OCI-M1 (cell line): Measurements from ENCODE around the gene PAPOLB.

Experiments
- DNase-seq: peaks from one replicate; lab custom pipeline; 2025; lab: John Stamatoyannopoulos, UW

Gene PAPOLB

GRCh38 chr7:4823441-4824119 is 38.2 kb downstream of the PAPOLB start:
- no peak for DNase-seq

DNA sequence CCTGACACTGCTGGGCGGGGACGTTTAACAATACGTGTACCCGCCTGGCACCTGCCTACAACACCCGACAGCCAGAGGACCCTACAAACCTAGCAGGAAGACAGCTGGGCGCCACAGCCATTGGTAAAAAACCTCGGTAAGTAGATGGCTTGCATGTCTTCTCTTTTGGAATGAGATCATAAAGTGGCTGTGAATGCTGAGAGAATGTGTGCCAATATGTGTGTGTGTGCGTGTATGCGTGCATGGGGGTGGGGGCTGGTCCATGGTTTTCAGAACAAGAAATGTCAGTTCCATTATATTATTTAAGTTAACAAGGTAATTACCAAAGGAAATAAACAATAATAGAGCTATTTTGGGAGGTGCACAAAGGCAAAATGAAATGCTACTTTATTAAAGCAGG is 39.2 kb downstream of the PAPOLB start:
- no peak for DNase-seq

DNA sequence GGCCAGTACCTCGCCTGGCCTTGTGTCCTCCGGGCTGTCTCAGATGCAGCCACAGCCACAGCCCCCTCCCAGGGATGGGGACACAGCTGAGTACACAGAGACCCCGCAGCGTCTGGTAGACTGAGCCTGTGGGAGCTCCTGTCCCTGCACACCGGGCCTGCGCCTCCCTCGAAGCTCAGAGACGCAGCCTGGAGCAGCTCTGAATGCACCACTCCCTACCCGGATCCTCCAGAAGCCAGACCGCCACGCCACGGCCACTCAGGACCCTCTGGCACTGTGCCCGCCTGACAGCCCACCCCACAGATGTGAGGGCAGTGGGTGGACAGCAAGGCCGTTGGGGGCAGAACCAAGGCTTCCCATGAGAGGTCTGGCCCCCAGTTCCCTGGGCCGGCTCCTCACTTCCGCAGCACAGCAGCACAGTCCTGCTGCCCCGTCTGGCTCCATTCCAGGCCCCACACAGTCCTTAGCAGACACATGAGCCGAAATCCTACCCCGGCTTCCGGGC is 40.8 kb downstream of the PAPOLB start:
- no peak for DNase-seq

DNA sequence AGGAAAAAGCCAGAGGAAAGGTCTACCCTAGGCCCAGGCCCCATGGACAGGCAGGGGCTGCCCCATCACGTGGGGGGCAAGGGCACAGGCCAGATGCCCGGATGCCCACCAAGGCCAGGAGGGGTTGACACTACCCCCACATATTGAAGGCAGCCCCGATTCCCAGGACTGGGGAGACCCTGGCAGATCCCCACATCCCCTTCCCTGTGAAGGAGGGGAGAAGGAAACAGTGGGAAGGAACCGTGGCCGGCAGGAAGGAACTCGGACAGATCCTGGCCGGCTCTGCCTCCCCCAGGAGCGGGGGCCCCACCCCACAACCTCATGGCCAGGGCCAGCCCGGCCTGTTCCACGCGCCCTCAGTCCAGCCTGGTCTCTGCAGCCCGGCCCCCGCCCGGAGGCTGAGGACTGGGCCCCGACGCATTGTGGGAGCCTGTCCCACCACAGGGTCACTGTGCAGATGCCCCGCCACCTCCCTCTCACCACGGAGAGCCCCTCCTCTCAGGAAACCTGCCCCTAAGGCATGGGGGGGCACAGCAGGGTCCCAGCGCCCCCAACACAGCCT is 41.3 kb downstream of the PAPOLB start:
- DNase-seq = no peak

DNA sequence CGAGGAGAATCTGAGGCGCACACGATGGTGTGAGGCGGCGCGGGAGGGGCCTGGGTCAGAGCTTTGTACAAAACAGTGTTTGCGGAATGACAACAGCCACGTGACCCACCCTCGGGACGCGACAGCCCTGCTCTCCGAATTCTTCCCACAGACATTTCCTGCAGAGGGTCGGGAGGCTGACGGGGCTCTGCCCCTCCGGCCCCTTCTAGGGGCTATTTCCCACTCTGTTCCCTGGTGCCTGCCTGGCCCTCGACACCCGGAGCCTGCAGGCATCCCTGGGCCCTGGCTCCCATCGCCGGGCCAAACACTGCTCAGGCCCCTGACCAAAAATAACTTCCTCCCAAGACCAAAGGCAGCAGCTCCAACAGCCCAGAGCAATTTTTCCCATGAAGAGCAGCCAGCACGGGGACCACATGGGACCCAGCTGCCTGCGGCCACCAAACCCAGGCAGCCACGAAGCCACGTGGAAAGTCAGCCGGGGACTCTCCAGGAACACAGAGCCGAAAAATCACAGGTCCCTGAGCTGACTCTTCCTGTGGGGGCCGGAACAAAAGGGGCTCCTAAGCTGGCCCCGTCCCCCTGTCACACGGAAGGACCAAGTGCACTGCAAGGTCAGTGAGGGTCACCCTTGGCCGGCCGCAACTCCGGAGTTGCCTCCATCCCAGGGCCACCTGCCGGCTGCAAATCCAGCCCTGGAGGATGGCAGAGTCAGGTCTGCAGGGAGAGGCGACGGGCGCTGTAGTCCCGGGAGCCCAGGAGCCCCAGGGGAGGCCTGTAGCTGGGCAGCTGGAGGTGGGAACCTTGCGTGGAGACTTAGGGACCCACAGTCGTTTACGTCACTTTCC is 42.0 kb downstream of the PAPOLB start:
- DNase-seq = no peak

DNA sequence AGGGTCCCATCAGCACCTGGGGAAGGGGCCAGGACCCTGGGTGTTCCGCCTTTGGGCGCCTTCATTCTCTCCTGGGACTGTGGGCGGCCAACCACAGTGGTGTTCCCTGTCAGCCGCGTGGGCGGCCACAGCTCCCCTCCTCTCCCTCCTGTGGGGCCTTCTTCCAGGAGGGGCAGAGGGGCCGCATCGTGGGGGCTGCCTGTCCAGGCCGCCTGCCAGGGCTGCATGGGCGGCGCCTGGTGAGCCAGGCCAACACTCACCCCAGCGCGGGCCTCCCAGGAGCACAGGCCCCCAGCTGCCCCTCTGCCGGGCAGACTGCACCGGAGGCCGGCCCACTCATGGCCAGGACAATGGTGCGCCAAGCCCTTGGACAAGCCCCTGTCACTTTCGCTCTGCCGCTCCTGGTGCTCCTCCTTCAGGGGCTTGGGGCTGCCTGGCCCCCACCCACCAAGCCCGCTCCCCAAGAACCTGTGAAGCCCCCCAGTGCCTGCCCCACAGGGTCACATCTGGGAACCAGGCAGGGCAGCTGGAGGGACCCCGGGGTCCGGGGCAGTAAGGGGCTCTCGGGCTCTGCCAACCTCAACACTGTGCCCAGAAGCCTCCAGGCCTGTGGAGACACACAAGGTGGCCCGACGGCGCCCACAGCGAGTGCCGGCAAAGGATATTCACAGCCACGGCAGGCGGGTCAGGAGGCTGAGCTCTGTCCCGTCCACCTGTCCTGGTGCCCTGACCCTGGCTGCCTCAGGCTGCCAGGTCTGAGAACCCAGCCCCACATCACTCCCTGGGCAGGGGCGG is 43.6 kb downstream of the PAPOLB start:
- DNase-seq = no peak

DNA sequence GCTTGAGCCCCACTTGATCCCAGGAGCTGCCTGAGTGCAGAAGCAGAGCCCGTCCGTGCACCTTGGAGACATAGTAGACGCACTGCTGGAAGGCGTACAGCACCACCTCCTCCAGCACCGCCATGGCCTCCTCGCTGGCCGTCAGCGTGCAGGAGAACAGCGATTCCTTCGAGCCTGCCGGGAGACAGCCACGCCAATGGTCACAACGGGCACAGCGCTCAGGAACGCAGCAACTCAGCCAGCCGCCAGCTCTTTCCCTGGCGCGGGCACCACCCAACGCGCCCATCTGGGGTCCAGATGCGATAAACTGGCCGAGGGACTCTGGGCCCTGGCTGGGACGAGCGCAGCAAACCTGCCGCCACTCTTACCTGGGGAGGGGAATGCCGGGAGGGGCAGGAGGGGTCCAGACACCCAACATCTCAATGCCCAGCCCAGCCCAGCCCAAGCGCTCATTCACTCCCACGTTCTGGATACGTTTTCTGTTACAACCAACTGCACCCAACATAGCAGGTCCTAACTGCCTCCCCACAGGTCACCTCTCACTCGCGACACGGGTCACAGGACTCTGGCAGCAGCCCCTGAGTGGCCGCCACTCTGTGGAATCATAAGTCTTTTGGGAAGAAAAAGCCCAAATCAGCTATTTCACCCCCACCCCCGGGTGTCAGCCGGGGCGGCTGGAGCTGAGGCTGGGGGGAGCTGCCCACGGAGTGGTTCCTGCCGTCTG is 44.5 kb downstream of the PAPOLB start:
- DNase-seq = no peak

- no peak for DNase-seq
Observed at GRCh38 chr7:4816419-4817080, 45.3 kb downstream of the PAPOLB start.

DNA sequence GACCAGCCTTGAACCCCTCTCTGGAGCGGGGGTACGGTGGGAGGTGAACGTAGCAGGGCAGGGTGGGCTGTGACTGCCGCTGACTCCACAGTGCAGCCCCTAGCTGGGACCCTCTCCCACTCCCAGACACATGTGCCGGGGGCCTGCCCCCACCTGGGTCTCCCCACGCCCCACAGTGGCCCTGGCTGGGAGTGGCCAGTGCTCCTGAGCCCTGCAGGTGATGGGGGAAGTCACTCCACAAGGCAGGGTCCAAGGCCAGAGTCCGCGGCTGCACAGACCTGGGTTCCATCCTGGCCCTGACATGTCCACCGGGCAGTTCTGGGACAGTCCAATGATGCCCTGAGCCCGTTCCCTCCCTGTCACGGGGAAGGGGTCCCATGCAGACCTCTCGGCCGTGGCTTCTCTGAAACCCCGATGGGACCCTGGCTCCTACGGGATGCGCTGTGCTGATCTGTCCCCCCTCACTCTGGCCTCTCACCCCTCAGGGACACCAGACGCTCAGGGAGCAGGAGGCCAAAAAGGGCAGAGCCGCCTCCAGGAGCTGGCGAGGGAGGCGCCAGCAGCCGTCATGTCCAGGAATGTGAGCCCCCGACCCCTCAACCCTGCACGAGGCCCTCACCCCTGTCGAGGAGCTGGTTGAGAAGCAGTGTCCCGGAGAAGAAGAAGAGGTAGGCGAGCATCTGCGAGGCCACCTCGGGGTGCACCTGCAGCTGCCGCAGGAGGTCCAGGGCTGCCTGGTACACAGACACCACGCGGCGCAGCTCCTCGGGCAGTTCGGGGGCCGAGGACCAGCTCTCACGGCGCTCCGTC is 46.0 kb downstream of the PAPOLB start:
- no peak for DNase-seq

GRCh38 chr7:4815121-4815520 is 46.7 kb downstream of the PAPOLB start:
- no peak for DNase-seq

DNA sequence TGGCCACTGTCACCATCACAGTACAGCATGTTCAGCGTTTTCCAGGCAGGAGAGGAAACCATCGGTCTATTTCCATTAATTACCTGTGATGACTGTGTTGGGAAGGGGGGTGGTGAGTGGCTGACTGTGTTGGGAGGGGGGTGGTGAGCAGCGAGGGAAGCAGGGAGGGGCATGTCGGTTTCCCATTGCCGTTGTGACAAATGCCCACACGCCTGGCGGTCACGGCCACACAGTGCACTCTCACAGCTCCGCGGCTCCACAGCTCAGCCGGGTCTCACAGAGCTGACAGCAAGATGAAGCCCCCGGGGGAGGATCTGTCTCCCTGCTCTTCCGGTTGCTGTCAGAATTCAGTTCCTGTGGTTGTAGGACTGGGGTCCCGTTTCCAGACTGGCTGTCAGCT is 47.4 kb downstream of the PAPOLB start:
- DNase-seq = no peak

GRCh38 chr7:4809666-4810065 is 52.2 kb downstream of the PAPOLB start:
- DNase-seq = no peak

DNA sequence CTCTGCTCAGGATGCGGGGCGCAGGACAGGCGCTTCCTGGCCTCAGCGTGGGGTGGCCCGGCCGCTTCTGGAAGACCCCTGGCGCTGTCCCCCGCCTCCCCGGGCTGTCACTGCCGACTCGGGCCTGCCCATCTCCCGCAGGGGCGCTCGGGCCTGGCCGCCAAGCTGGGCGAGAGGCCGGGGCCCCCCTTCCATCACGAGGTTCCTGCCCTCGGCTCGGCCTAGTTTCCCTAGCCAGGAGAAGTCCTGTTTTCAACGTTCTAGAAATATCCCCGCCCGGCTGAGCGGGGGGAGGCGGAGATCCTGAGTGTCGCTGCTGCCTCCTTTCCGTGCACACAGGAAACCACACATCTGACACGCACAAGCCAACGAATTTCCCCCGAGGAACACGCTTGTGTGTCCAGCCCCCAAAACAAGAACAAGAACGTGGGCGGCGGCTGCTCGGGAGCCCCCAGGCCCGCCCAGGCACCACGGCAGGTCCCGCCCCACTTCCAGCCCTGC is 52.7 kb downstream of the PAPOLB start:
- no peak for DNase-seq

- DNase-seq = no peak
Observed at GRCh38 chr7:4808565-4808964, 53.3 kb downstream of the PAPOLB start.

- DNase-seq = no peak
Observed at GRCh38 chr7:4808026-4808425, 53.8 kb downstream of the PAPOLB start.
